Type B pancreatic cell (in vitro differentiated cells): ENCODE data around the gene MRPL21. TPM values are rescaled to one million over a fixed set of nuclear protein-coding genes. Genes with fewer than 3 reads are reported as not detected.

Source experiments
- DNase-seq: peaks from one replicate; pipeline ENCODE4 v3.0.0; 2021; ENCODE audit warnings: mixed read lengths; ENCODE audit not compliant: unreplicated experiment; ENCODE audit errors: extremely low spot score
- H3K27ac Mint-ChIP-seq: 2 replicates; pipeline ENCODE4 v1.8.0; 2021; ENCODE audit warnings: mild to moderate bottlenecking, mixed read lengths
- H3K27me3 Mint-ChIP-seq: 2 replicates; pipeline ENCODE4 v1.8.0; 2021; ENCODE audit warnings: mixed read lengths
- H3K36me3 Mint-ChIP-seq: 2 replicates; pipeline ENCODE4 v1.8.0; 2021; ENCODE audit warnings: mixed read lengths
- H3K4me1 Mint-ChIP-seq: one replicate; pipeline ENCODE4 v1.8.0; 2021; ENCODE audit warnings: mixed read lengths; ENCODE audit not compliant: unreplicated experiment
- H3K4me3 Mint-ChIP-seq: 2 replicates; pipeline ENCODE4 v1.8.0; 2021; ENCODE audit warnings: mild to moderate bottlenecking, mixed read lengths
- H3K9me3 Mint-ChIP-seq: 2 replicates; pipeline ENCODE4 v1.8.0; 2021; ENCODE audit warnings: mixed read lengths
- total RNA-seq: library from RNA; stranded (reverse); gene quantifications from 2 replicates; pipeline ENCODE4 v1.2.1, GENCODE V29; 2021; ENCODE audit warnings: low replicate concordance
- TF ChIP-seq, protein P1 (sequence below): fragments of 200-600 bp; sonication (generic); conservative IDR thresholded peaks from 2 replicates; pipeline ENCODE4 v1.5.0; 2021; ENCODE audit warnings: antibody characterized with exemption, mild to moderate bottlenecking

The MRPL21 gene
- total RNA-seq, 1 donor from 2014 or later, result 60.2 TPM

DNA sequence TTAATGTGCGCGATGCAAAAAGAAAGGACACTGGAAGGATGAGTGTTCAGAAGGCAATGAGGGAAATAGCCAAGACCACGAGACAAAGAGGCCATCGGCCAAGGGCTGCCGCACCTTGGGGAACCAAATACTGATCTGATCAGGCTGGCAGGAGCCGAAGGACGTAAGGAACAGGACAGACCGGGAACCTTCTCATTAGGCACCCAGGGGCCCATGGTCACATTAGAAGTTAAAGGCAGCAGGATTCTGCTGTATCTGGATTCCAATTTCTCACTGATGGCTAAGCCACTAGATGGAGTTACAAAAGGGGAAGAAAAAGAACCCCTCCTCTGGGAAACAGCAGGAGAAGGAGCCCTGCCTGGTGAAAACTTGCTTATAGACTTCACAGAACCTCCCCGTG lies 33.2 kb downstream of the MRPL21 start:
- H3K27ac Mint-ChIP-seq, result no peak overlapping the region
- peaks cover 38% of the 10 kb centered on the region for H3K4me1 Mint-ChIP-seq
- TF ChIP-seq, protein P1, sequence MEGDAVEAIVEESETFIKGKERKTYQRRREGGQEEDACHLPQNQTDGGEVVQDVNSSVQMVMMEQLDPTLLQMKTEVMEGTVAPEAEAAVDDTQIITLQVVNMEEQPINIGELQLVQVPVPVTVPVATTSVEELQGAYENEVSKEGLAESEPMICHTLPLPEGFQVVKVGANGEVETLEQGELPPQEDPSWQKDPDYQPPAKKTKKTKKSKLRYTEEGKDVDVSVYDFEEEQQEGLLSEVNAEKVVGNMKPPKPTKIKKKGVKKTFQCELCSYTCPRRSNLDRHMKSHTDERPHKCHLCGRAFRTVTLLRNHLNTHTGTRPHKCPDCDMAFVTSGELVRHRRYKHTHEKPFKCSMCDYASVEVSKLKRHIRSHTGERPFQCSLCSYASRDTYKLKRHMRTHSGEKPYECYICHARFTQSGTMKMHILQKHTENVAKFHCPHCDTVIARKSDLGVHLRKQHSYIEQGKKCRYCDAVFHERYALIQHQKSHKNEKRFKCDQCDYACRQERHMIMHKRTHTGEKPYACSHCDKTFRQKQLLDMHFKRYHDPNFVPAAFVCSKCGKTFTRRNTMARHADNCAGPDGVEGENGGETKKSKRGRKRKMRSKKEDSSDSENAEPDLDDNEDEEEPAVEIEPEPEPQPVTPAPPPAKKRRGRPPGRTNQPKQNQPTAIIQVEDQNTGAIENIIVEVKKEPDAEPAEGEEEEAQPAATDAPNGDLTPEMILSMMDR, result no peak
- peaks cover 9% of the 10 kb centered on the region for H3K27me3 Mint-ChIP-seq
- H3K9me3 Mint-ChIP-seq, result no peaks in the 10 kb centered on the region
- no peak for DNase-seq
- peak overlapping the region; percentile 89 for H3K4me3 Mint-ChIP-seq
- no peaks in the 10 kb centered on the region for H3K36me3 Mint-ChIP-seq

DNA sequence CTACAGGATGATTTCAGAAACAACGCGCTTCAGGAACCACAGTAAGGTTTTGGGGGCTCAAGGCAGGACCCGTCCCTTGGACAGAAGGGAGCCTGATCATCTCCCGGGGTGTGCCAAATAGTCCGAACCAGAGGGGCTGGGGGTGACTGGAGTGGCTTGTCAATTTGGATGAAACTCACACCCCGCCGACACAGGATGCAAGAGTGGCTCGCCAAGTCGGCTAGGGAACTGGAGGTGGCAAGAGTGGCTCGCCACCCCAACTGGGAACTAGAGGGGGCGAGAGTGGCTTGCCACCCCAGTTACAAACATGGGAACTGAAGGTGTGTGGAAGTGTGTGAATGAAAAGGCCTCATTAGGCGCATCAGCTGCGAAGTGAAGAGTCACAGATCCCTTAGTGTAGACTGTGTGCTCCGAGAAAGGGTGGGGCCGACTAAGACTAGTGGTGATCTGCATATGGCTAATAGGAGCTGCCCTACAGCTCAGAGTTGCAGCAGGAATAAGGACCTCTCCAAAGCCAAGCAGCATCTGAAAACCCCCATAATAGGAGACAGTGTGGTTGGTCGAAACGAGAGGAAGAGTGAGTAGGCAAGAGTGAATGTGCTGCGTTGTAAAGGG lies 35.3 kb downstream of the MRPL21 start:
- DNase-seq, result no peak
- peaks cover 1% of the 10 kb centered on the region for H3K9me3 Mint-ChIP-seq
- H3K27me3 Mint-ChIP-seq, result peaks cover 9% of the 10 kb centered on the region
- H3K4me1 Mint-ChIP-seq, result peaks cover 34% of the 10 kb centered on the region
- H3K27ac Mint-ChIP-seq, result no peak overlapping the region
- TF ChIP-seq, protein P1, result no peak
- H3K36me3 Mint-ChIP-seq, result peaks cover 3% of the 10 kb centered on the region
- H3K4me3 Mint-ChIP-seq, result peak overlapping the region; percentile 59

DNA sequence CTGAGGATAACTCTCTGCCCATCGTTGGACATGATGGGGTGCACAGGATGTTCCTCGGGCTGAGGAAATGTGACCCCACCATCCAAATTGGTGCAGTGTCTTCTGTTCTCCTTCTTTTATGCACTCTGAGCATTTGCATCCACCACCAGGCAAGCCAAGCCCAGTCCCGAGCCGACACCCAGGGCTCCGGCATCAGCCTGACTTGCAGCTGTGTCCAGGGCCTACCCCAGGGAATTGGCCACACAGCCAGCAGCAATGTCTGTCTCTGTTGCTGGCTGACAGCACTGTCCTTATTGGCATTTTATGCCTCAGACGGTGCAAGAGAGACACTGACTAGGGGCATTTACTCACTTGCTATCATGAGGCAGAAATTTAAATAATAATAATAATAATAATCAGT lies 36.6 kb downstream of the MRPL21 start:
- Mint-ChIP-seq H3K4me1 (peaks cover 22% of the 10 kb centered on the region), H3K4me3 (no peak overlapping the region), H3K36me3 (peaks cover 4% of the 10 kb centered on the region), H3K27ac (no peak overlapping the region), H3K9me3 (peaks cover 3% of the 10 kb centered on the region), H3K27me3 (peaks cover 9% of the 10 kb centered on the region)
- no peak for DNase-seq
- TF ChIP-seq, protein P1, result no peak

DNA sequence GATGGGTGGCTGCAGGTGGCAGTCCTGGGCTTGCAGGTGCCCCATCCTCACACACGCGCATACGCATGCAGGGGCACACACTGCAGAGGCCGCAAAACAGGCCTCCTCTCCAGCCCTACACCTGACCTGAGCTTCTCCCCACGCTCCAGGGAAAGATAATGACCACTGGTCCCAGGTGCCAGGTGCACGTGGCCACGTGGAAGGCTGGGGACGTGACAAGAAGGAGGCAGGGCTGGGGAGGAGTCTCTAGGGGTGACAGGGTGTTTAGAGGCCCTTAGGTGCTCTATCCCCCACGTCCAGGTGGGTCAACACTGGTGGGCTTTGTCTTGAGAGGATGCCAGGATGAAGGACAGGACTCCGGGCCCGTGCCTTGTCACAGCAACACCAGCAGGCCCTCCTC lies 38.4 kb downstream of the MRPL21 start:
- Mint-ChIP-seq H3K9me3 (peaks cover 3% of the 10 kb centered on the region), H3K27ac (no peak overlapping the region), H3K4me3 (no peak overlapping the region), H3K27me3 (peaks cover 5% of the 10 kb centered on the region), H3K36me3 (peaks cover 4% of the 10 kb centered on the region), H3K4me1 (peaks cover 16% of the 10 kb centered on the region)
- no peak for DNase-seq
- TF ChIP-seq, protein P1, result no peak

DNA sequence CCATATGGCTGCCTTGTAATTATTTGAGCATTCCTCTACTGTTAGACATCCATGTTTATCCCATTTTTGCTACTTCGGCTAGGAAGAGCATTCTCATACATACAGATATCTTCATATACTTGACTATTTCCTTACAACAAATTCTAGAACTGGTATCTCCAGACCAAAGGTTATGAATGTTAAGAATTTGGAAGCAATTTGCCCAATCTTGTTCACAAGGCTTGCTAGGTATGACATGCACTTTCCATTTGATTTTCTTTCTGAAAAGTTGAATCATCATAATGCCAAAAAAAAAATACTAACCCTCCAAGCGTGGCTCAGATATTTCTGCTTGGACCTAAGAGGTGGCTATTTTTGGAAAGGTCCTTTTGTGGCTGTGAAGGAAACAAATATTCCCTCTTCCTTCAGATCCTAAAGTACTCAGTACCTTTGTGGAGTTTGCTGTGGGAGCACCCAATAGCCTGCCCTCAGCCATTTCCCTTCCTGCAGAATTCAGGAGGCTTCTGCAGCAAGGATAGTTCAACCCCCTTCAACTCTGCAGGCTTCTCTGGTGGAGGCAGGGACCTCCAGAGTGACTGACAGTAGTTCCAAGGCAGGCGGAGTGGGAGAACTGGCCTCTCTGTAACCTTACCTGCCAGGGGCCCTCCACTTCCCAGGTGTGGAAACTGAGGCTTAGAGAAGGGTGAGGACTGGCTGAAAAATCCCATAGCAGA lies 39.9 kb downstream of the MRPL21 start:
- Mint-ChIP-seq H3K4me1 (peaks cover 3% of the 10 kb centered on the region), H3K36me3 (peaks cover 4% of the 10 kb centered on the region), H3K9me3 (peaks cover 3% of the 10 kb centered on the region), H3K27me3 (peaks cover 3% of the 10 kb centered on the region), H3K27ac (no peak overlapping the region), H3K4me3 (no peak overlapping the region)
- TF ChIP-seq, protein P1, result no peak
- DNase-seq, result no peak
